Transverse colon (tissue), 4 donors: ENCODE results near the gene ELP4.

ENCODE experiments used
- EP300 ChIP-seq: sonication (generic); formaldehyde crosslinking; IDR thresholded peaks from one replicate; pipeline ENCODE4 v1.6.1; 2017; ENCODE audit warnings: antibody characterized with exemption, low read depth
- POLR2A ChIP-seq: fragments of 450-650 bp; IDR thresholded peaks from one replicate; pipeline ENCODE4 v1.6.1; 2016; ENCODE audit warnings: antibody characterized with exemption, mild to moderate bottlenecking, moderate library complexity
- POLR2AphosphoS5 ChIP-seq, 3 donors: sonication (generic); formaldehyde crosslinking; IDR thresholded peaks; one replicate each; pipeline ENCODE4 v1.6.1; 2016; ENCODE audit warnings: antibody characterized with exemption in 3 of 3
- TF ChIP-seq, protein P1 (sequence below), 5 experiments: fragments of 200-600 bp in 3 of 5; fragments of 450-650 bp in 2 of 5; sonication (generic) in 3 of 5; IDR thresholded peaks; 1 replicate in 2 of 5; 2 replicates in 3 of 5; pipeline ENCODE4 v1.5.1; 2016 to 2017; ENCODE audit warnings: antibody characterized with exemption in 5 of 5, inconsistent platforms in 3 of 5, mild to moderate bottlenecking in 2 of 5, moderate library complexity in 1 of 5

DNA sequence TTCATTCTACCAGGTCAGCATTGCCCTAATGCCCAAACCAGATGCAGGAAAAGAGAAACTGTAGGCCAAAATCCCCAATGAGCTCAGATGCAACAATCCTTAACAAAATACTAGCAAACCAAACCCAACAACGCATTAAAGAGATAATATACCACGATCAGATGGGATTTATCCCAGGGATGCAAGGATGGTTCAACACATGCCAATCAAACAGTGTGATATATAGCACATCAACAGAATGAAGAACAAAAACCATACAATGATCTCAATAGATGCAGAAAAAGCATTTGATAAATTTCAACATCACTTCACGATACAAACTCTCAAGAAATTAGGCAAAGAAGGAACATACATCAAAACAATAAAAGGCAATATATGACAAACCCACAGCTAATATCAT, 45.1 kb upstream of the ELP4 start:
- TF ChIP-seq, protein P1, sequence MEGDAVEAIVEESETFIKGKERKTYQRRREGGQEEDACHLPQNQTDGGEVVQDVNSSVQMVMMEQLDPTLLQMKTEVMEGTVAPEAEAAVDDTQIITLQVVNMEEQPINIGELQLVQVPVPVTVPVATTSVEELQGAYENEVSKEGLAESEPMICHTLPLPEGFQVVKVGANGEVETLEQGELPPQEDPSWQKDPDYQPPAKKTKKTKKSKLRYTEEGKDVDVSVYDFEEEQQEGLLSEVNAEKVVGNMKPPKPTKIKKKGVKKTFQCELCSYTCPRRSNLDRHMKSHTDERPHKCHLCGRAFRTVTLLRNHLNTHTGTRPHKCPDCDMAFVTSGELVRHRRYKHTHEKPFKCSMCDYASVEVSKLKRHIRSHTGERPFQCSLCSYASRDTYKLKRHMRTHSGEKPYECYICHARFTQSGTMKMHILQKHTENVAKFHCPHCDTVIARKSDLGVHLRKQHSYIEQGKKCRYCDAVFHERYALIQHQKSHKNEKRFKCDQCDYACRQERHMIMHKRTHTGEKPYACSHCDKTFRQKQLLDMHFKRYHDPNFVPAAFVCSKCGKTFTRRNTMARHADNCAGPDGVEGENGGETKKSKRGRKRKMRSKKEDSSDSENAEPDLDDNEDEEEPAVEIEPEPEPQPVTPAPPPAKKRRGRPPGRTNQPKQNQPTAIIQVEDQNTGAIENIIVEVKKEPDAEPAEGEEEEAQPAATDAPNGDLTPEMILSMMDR (IDR thresholded peaks at IDR 0.05), result no peak
- no peak for TF ChIP-seq EP300
- no peak for TF ChIP-seq POLR2A
- TF ChIP-seq POLR2AphosphoS5 (IDR thresholded peaks at IDR 0.05), result no peak
